GM21381 (cell line): ENCODE data around the gene TMEM235.

ENCODE experiments used
- ATAC-seq: cut with Tn5 transposase; IDR thresholded peaks from one replicate; pipeline ENCODE4 v1.9.1; 2021; ENCODE audit warnings: mild to moderate bottlenecking, moderate library complexity; ENCODE audit not compliant: unreplicated experiment

TMEM235 gene

DNA sequence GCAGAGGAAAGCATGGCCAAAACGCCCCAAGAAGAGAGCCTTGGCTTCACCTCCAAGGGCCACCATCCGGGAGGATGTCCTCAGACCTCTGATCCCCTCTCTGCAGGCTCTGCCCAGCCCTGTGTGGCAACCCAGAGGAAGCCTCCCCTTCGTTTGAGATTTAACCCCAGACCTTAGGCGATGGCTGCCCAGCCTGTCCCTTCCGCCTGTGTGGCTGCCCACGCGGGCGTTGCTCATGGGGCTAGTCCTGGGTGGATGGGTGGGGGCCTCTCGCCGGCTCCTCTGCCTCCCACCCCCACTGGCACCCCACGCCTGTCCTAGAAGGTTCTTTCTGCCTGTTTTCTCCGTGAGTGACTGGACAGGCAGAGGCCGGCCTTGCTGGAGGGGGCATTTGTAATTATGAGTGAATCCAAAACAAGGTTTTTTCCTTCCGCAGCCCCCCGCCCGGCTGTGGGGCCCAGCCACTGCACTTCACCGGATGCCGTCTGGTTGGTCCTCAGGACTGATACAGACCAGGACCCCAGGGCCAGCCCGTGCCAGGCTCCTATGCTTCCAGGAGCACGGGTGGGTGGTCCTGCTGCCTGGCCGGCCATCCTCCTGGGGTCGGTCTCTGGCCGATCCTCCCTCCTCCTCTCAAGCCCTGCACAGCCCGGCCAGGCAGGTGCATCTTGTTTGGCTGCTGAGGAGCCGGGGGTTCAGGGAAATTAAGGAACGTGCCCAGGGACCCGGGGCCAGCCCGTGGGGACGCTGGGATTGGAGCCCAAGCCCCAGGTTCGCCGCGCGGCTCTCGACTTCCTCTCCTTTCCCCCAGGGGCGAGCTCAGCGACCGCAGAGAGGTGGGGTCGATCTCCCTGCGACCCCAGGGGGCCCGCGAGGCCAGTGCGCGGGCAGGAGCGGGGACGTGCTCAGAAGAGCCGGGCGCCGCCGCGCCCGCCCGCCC, at the start of gene TMEM235:
Gene TMEM235, plus strand, starts transcription at position 636 of the 940 bp plus-strand sequence. CDS start 393 bp downstream, outside the sequence.
- ATAC-seq = no peak

DNA sequence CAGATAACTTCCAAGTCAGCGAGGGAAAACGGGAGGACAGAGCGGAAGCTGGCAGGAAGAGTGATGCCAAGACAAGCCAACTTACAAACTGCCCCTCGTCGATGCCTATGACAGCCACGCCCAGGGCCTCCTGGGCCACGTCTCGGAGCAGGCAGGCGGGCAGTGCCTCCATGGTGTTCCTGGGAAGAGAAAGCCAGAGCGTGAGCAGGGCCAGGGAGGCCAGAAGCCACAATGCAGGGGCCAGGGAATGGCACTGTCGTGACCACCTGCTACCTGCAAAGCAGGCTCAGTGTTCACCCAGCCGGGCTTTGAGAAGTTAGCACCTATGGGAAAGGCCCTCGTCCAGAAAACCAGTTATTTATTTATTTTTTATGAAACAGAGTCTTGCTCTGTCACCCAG, 48.9 kb upstream of the TMEM235 start:
- ATAC-seq = no peak

DNA sequence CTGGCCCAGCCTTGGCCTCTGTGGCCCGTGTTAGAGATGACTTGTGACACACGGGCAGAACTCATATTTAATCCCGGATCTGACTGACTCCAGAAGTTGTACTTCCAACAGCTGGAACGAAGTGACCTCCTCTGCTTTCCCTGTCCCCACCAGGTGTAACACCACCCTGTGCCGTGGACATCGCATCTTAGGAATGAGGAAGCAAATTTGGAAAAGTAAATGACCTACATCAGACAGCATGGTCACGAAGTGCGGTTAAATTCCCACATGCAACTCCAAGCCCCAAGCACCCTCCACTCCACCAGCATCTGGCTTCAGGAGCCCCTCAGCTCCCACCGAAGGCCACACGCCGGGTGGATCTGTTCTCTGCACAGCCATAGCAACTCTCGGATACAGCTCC, 47.5 kb upstream of the TMEM235 start:
- no peak for ATAC-seq

DNA sequence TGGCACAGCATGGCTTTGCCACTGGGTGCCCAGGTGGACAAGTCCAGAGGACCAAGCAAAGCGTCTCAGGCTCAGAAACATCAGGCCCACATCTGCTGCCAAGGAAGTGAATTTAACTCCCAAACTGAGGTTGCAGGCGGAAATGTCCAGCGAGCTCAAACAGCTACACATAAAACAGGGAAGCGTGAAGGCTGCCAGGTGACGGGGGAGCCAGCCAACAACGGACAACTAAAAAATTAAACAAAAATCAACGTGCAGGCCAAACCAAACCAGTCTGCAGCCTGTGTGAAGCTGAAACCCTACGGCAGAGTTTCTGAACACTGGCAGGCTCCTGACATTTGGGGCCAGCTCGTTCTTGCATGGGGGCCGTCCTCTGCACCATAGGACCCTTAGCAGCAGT, 47.1 kb upstream of the TMEM235 start:
- ATAC-seq = no peak

DNA sequence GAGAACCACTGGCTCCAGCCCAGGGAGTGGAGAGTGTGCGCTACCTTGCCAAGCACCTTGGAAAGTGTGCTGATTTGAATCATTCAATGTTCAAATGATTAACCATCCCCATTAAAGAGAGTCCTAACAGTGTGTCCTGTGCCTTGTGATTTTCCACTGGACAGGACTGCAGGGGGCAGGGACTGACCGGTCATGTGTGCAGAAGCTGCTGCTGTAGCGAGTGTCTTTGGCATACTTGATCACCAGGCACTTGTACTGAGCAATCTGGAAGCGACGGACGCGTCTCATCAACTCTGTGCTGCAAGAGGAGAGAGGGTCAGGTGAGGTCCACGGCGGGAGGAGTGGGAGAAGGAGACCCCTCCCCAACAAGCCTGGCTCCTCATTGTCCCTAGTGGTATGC, 46.6 kb upstream of the TMEM235 start:
- ATAC-seq = no peak

DNA sequence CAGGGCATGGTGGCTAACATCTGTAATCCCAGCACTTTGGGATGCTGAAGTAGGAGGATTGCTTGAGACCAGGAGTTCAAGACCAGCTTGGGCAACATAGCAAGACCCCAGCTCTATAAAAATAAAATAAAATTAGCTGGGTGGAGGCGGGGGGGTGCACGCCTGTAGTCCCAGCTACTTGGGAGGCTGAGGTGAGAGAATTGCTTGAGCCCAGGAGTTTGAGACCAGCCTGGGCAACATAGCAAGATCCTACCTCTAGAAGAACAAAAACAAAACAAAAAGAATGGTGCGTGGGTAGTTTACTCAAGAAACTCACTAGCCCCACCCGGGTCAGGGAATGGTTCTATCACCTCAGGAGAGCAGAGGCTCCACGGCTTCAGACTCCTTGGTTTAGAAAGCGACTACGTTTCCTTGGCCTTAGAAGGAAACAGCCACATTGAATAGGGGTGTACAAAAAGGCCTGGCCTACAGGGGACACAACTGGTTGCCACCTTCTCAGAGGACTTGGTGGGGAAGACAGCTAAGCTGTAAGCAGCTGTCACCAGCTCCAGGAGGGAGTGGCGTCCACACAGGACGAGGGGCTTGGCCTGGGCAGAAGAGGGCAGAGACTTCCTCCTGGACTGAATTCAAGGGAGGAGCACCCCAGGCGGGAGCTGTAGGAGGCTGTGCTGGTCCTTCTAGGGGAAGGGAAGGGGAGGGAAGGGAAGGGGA, 45.3 kb upstream of the TMEM235 start:
- ATAC-seq = no peak

DNA sequence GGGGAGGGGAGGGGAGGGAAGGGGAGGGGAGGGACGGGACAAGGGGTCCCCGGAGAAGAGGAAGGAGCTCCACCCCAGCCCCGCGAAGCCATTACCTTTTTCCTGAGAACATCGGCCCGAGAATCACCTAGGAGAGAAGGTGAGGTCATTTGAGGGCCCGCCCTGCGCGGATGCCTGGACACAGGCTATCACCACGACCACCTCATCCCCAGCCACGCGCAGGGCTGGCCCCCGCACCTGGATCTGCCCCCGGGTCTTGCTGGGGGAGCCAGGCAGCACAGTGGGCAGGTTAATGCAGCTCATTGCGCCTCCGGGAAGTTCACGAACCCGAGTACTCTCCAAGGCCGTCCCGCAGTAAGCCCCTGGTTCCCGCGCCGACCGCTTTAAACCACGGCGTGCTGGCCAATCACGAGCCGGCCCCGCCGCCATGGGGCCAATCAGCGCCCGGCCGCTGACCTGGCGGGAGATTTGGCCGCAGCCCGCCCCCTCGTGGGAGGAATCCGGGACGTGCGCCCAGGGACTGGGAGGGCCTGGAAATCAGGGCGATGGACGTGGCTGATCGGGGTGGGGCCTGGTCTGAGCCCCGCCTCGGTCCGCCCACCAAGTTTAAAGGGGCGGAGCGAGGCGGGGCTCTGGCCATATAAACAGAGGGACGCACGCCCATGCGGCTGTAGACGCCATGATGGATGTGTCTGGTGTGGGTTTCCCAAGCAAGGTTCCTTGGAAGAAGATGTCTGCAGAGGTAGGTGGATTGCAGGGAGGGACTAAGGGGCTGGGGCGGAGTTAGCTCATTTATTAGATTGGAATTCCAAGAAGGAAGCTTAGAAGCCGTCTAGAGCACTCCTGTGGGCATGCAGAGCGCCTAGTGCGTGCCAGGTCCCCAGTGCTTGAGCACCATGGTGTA, 44.5 kb upstream of the TMEM235 start, which contains the start of the genes AFMID and TK1:
Gene AFMID, plus strand, starts transcription at position 671 of the 904 bp plus-strand sequence. Its CDS starts 9 bp downstream, at position 680.
Gene TK1, minus strand, starts transcription at position 361 of the 904 bp plus-strand sequence. Its CDS starts 58 bp downstream, at position 303.
- ATAC-seq = peak; percentile 94

DNA sequence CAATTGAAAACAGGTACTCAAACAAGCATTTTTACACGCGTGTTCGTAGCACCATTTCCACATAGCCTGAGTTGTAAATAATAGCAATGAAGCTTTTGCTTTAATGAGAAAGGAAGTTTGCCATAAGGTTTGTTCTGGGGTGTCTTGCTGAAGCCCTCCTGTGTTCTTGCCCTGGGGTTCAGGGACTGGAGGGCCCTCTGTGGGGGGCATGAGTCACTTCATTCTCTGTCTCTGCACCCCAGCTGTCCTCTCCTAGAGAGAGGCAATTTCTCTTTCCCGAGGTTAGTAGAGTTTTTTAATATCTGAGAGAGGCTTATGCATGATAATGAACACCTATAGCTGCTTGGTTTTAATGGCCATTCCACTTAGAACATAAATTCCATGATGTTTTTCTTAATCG, 34.7 kb upstream of the TMEM235 start:
- no peak for ATAC-seq

DNA sequence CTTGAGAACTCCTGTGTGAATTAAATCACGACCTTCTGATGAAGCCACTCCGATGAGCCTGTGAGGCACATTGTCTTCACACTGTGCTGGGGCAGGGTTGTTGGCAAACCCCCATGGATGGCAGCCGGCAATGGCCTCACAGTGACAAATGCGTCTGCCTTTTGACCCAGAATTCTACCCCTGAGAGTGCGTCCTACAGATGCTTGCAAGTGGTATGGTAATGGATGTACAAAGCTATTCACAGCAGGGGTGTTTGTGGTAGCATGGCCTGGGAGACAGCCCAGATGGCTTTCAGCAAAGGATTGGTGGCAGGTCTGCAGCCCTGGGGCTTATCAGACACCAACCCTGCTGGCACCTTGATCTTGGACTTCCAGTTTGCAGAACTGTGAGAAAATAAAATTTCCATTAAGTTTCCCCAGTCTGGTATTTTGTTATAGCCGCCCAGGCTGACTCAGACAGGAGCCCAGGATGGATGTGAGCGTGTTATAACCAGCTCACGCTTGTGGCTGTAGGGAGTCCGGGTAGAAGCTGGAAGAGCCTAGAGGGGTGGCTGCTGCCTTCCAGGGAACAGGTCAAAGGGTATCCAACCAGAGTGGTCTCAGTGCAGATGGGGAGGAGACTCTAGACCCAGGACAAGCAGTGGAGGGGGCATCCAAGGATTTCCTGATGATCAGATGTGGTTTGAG, 34.1 kb upstream of the TMEM235 start:
- ATAC-seq = no peak

DNA sequence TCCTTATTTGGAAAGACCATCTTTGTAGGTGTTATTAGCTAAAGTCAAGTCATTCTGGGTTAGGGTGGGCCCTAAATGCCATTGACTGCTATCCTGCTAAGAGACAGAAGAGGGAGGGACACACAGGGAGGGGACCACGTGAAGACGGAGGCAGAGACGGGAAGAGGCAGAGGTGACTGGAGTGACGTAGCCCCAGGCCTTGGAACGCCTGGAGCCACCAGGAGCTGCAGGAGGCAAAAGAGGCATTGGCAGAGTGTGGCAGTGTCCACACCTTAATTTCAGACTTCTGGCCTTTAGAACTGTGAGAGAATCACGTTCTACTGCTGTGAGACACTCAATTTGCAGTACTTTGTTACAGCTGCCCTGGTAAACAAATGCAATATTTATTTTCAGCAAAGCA, 31.0 kb upstream of the TMEM235 start:
- no peak for ATAC-seq

DNA sequence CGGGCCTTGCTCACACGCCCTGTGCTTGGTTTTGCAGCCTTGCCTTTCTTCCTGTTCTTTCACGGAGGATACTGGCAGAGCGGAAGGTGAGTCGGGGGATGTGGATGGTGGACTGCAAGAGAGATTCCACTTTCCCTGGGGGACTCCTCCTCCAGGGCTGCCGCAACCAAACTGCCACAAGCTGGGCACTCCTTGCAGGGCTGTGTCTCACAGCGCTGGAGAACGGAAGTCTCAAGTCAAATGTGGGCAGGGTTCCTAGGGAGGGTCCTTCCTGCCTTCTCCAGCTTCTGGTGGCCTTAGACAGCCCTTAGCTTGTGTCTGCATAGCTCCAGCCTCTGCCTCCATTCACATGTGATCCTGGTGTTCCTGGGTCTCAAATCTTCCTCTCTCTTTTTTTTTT, 28.8 kb upstream of the TMEM235 start:
- no peak for ATAC-seq

DNA sequence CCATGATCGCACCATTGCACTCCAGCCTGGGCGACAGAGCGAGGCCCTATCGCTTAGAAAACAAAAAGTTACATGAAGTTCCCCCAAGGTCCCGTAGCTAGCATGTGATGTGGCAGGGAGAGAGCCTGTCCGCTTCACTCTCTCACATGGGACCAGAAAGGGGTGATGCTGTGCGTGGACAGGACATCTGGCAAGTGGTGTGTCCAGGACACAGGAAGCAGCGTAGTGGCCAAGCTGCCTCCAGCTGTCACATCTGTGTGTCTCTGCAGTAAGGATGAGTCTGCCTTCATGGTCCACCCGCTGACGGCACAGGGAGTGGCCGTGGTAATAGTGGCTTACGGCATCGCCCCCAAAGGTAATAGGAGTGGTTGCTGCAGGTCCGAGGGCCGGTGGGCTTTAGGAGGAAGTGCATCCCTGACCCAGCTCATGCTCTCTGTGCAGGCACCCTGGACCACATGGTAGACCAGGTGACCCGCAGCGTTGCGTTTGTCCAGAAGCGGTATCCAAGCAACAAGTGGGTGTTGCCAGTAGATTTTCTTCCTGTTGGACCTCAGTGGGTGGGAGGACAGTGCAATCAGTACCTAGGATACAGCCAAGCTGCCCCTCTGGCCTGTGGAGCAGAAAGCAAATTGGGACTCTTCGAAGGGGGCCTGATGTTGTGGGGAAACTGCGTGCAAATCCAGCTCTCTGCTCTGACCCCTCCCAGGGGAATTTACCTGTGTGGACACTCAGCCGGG, 26.9 kb upstream of the TMEM235 start:
- ATAC-seq = no peak

DNA sequence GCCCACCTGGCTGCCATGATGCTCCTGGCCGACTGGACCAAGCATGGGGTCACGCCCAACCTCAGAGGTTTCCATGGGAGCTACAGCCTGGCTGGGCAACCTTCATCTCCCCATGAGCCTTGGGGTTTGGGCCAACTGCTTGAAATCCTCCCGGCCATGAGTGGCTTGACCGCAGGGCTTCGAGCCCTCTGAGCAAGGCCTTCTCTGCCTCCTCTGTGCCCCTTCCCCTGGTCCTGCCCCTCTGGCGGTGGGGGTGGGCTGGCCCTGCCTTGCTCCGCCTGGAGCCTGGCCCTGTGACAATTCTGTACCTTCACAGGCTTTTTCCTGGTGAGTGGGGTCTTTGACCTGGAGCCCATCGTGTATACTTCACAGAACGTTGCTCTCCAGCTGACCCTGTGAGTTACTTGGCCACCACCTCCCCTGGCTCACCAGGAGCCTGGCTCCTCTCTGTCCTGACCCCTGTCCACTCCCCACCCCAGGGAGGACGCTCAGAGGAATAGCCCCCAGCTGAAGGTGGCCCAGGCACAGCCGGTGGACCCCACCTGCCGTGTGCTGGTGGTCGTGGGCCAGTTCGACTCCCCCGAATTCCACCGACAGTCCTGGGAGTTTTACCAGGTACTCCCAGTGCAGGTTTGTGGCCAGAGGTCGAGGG, 26.2 kb upstream of the TMEM235 start:
- ATAC-seq = no peak

DNA sequence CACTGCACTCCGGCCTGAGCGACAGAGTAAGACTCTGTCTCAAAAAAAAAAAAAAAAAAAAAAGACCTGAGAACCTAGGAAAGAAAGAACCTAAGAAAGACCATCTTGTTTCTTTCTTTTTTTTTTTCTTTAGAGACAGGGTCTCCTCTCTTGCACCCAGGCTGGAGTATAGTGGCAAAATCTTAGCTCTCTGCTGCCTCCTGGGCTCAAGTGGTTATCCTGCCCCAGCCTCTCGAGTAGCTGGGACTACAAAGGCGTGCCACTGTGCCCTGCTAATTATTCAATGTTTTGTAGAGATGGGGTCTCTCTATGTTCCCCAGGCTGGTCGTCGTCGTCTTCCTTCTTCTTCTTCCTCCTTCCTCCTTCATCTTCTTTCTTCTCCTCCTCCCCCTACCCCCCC, 25.1 kb upstream of the TMEM235 start:
- ATAC-seq = no peak

DNA sequence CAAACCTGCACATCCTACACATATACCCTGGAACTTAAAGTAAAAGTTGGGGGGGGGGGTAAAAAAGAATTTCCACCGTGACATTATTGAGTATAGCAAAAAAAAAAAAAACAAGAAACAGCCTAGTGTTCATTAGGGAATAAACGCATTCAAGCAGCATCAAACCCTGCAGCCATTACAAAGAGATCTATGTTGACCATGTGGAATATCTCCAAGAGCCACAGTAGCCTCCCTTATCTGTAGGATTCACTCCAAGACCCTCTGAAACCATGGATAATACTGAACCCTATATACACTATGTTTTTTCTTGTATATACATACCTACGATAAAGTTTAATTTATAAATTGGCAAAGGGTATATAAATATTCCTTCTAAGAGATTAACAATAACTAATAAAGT, 22.9 kb upstream of the TMEM235 start:
- no peak for ATAC-seq

DNA sequence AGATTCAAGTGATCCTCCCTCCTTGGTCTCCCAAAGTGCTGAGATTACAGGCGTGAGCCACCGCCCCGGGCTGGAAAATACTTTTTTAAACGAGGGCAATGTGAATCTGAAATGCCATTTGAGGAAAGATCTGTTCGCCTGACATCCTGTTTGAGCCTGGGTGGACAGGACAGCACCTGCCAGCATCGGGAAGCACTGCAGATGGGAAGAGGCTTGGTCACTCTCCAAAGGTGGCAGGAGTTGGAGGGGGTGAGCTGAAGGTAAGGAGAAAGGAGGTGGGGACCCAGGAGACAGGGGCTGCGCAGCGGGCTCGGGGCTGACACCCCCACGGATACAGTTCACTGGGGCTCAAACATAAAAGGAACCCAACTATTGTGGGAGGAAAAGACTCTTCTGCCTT, 21.3 kb upstream of the TMEM235 start:
- ATAC-seq = no peak

DNA sequence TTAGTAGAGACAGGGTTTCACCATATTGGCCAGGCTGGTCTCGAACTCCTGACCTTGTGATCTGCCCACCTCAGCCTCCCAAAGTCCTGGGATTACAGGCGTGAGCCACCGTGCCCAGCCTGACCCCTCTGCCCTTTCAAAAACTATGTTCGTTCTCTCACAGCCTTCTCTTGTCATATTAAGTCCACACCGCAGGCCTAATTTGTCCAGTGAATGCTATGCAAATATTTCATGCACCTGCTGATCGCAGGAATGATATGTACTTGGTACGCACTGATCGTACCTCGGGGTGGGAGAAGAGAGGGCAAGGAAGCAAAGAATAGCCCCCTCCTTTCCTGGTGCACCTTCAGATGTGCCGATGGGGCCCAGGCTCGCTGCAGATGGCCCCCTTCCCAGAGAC, 20.4 kb upstream of the TMEM235 start:
- ATAC-seq = no peak

DNA sequence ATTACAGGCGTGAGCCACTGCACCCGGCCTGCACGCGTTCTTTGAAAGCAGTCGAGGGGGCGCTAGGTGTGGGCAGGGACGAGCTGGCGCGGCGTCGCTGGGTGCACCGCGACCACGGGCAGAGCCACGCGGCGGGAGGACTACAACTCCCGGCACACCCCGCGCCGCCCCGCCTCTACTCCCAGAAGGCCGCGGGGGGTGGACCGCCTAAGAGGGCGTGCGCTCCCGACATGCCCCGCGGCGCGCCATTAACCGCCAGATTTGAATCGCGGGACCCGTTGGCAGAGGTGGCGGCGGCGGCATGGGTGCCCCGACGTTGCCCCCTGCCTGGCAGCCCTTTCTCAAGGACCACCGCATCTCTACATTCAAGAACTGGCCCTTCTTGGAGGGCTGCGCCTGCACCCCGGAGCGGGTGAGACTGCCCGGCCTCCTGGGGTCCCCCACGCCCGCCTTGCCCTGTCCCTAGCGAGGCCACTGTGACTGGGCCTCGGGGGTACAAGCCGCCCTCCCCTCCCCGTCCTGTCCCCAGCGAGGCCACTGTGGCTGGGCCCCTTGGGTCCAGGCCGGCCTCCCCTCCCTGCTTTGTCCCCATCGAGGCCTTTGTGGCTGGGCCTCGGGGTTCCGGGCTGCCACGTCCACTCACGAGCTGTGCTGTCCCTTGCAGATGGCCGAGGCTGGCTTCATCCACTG, 17.3 kb upstream of the TMEM235 start, which contains the start of gene BIRC5:
Gene BIRC5, plus strand, starts transcription at position 238 of the 690 bp plus-strand sequence. Its CDS starts 64 bp downstream, at position 302.
- peak; percentile 91 for ATAC-seq
